H1 (cell line): ENCODE data around the gene OSBP2. TPM values are rescaled to one million over a fixed set of nuclear protein-coding genes. Genes with fewer than 3 reads are reported as not detected.

ENCODE experiments used
- CHD1 ChIP-seq: IDR thresholded peaks from 2 replicates; pipeline ENCODE4 v1.6.1; 2012; ENCODE audit warnings: low read depth, low read length, improper control_type of control experiment
- GABPA ChIP-seq: IDR thresholded peaks from 2 replicates; pipeline ENCODE4 v1.6.1; 2011; ENCODE audit warnings: mild to moderate bottlenecking, low read length, moderate library complexity, borderline replicate concordance; ENCODE audit not compliant: insufficient read depth
- MAFK ChIP-seq: IDR thresholded peaks from 2 replicates; pipeline ENCODE4 v1.6.1; 2012; ENCODE audit warnings: low read depth, mild to moderate bottlenecking, improper control_type of control experiment, low read length
- RAD21 ChIP-seq, 2 experiments: IDR thresholded peaks in 1 of 2; conservative IDR thresholded peaks in 1 of 2; 2 replicates each; pipeline ENCODE4 v1.6.1; 2011; ENCODE audit warnings: low read depth in 2 of 2, low read length in 2 of 2, improper control_type of control experiment in 1 of 2, inconsistent platforms in 1 of 2, mild to moderate bottlenecking in 1 of 2, moderate library complexity in 1 of 2
- TBP ChIP-seq: IDR thresholded peaks from 2 replicates; pipeline ENCODE4 v1.6.1; 2011; ENCODE audit warnings: low read depth, low read length, improper control_type of control experiment
- polyA plus RNA-seq, 7 experiments: library from polyadenylated mRNA; depleted of rRNA in 3 of 7; stranded (reverse) in 5 of 7; unstranded in 2 of 7; fragments of >200 nt in 5 of 7; fragments of 200-250 nt in 2 of 7; gene quantifications; 1 replicate in 5 of 7; 2 replicates in 1 of 7; 4 replicates in 1 of 7; pipeline versions ENCODE4 v1.2.1 to v1.2.3, GENCODE V29; 2011 to 2013; ENCODE audit warnings: missing spikeins in 2 of 7, mixed read lengths in 2 of 7
- total RNA-seq: library from RNA; stranded (reverse); fragmentation: NEBNext Ultra II Directional; extraction: Animal tissue kit (Norgen Biotek cat#: 25700); gene quantifications from 2 replicates; pipeline ENCODE4 v1.2.1, GENCODE V29; 2021

Gene OSBP2
- total and polyA plus RNA-seq, 2 of the 8 experiments (the other 6 are each of a cell fraction or from before 2014, with no cell fraction given) = 3.4 to 3.7 TPM

- no peak for TF ChIP-seq RAD21 (IDR thresholded peaks at IDR 0.05 in 1 of 2, conservative IDR thresholded peaks at IDR 0.05 in 1 of 2; ENCODE audit: low read depth in 2 of 2, low read length in 2 of 2)
- TF ChIP-seq GABPA = no peak
- TF ChIP-seq MAFK = no peak
- TF ChIP-seq CHD1 = no peak
- no peak for TF ChIP-seq TBP
- TF ChIP-seq, all 59 proteins: peak for 0
Measured at GRCh38 chr22:30773919-30774318, 79.2 kb downstream of the OSBP2 start (continued).
